OCI-LY1 (cell line): ENCODE results near the gene HOXC11.

Experiments used
- H2AFZ ChIP-seq: fragments of 200-600 bp; sonication (generic), shearing (Covaris generic); 2 replicates; pipeline ENCODE4 v1.6.0; 2014; ENCODE audit warnings: antibody characterized with exemption, mild to moderate bottlenecking, low read length
- H3F3A ChIP-seq: fragments of 200-600 bp; sonication (generic), shearing (Covaris generic); 2 replicates; pipeline ENCODE4 v1.6.0; 2014; ENCODE audit warnings: mild to moderate bottlenecking, antibody characterized with exemption, low read length, moderate library complexity; ENCODE audit not compliant: insufficient read depth
- H3K27ac ChIP-seq: fragments of 200-600 bp; sonication (generic); 2 replicates; pipeline ENCODE4 v1.5.1; 2014; ENCODE audit warnings: low read length, mixed run types, mild to moderate bottlenecking, low read depth; ENCODE audit not compliant: poor library complexity, severe bottlenecking
- H3K27me3 ChIP-seq: fragments of 200-600 bp; sonication (generic); 2 replicates; pipeline ENCODE4 v1.6.0; 2014; ENCODE audit warnings: antibody characterized with exemption, mild to moderate bottlenecking, low read length, moderate library complexity; ENCODE audit not compliant: insufficient read depth
- H3K36me3 ChIP-seq: fragments of 200-600 bp; sonication (generic); 2 replicates; pipeline ENCODE4 v1.6.1; 2014; ENCODE audit warnings: mild to moderate bottlenecking, antibody characterized with exemption, low read length, moderate library complexity, mixed read lengths; ENCODE audit not compliant: insufficient read depth
- H3K4me1 ChIP-seq: fragments of 200-600 bp; sonication (generic); 2 replicates; pipeline ENCODE4 v1.5.1; 2014; ENCODE audit warnings: mild to moderate bottlenecking, low read length, moderate library complexity; ENCODE audit not compliant: insufficient read depth, severe bottlenecking
- H3K4me2 ChIP-seq: fragments of 200-600 bp; sonication (generic), shearing (Covaris generic); 2 replicates; pipeline ENCODE4 v1.6.1; 2014; ENCODE audit warnings: low read length
- H3K4me3 ChIP-seq: fragments of 200-600 bp; sonication (generic); 2 replicates; pipeline ENCODE4 v1.5.1; 2014; ENCODE audit warnings: low read length, low read depth, mild to moderate bottlenecking, mixed read lengths; ENCODE audit not compliant: poor library complexity, severe bottlenecking
- H3K79me2 ChIP-seq: fragments of 200-600 bp; shearing (Covaris generic); 2 replicates; pipeline ENCODE4 v1.6.1; 2016; ENCODE audit warnings: mixed run types, low read length, mixed read lengths; ENCODE audit not compliant: insufficient read depth
- H3K9ac ChIP-seq: fragments of 200-600 bp; sonication (generic), shearing (Covaris generic); 2 replicates; pipeline ENCODE4 v1.6.1; 2014; ENCODE audit warnings: mild to moderate bottlenecking, low read length, mixed read lengths
- H3K9me2 ChIP-seq: fragments of 200-600 bp; sonication (generic), shearing (Covaris generic); 2 replicates; pipeline ENCODE4 v1.6.1; 2014; ENCODE audit warnings: low read depth, mild to moderate bottlenecking, low read length, mixed read lengths
- H3K9me3 ChIP-seq: fragments of 200-600 bp; shearing (Covaris generic); 2 replicates; pipeline ENCODE4 v1.6.1; 2014; ENCODE audit warnings: low read length, mixed read lengths
- H4K20me1 ChIP-seq: fragments of 200-600 bp; sonication (generic), shearing (Covaris generic); 2 replicates; pipeline ENCODE4 v1.6.0; 2016; ENCODE audit warnings: mild to moderate bottlenecking, low read length; ENCODE audit not compliant: insufficient read depth
- EZH2 ChIP-seq: fragments of 200-600 bp; sonication (generic), shearing (Covaris generic); IDR thresholded peaks from 2 replicates; pipeline ENCODE4 v1.8.0; 2017; ENCODE audit warnings: borderline replicate concordance, mixed run types, mild to moderate bottlenecking, antibody characterized with exemption, low read length, moderate library complexity, mixed read lengths
- TF ChIP-seq, protein P1 (sequence below): fragments of 200-600 bp; sonication (generic), shearing (Covaris generic); IDR thresholded peaks from 2 replicates; pipeline ENCODE4 v1.5.1; 2017; ENCODE audit warnings: mild to moderate bottlenecking, antibody characterized with exemption, low read length, moderate library complexity, mixed read lengths

HOXC11 gene

DNA sequence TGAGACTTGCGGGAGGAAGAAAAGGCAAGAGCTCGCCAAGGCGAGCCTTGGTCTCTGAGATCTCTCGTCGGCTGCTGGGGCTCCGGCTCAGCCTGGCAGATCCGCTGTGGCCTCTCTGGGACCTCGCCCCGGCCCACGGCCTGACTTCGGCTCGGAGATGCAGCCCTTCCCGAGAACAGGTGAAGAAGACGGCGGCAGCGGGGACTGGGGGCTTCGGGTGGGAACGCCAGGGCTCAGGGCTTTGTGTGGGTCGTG, 21.0 kb downstream of the HOXC11 start:
- no peak overlapping the region for H3K4me3 ChIP-seq
- no peaks in the 10 kb centered on the region for H3K36me3 ChIP-seq
- no peaks in the 10 kb centered on the region for H4K20me1 ChIP-seq
- no peak overlapping the region for H2AFZ ChIP-seq
- H3K79me2 ChIP-seq = no peaks in the 10 kb centered on the region
- TF ChIP-seq EZH2 = no peak
- TF ChIP-seq, protein P1, sequence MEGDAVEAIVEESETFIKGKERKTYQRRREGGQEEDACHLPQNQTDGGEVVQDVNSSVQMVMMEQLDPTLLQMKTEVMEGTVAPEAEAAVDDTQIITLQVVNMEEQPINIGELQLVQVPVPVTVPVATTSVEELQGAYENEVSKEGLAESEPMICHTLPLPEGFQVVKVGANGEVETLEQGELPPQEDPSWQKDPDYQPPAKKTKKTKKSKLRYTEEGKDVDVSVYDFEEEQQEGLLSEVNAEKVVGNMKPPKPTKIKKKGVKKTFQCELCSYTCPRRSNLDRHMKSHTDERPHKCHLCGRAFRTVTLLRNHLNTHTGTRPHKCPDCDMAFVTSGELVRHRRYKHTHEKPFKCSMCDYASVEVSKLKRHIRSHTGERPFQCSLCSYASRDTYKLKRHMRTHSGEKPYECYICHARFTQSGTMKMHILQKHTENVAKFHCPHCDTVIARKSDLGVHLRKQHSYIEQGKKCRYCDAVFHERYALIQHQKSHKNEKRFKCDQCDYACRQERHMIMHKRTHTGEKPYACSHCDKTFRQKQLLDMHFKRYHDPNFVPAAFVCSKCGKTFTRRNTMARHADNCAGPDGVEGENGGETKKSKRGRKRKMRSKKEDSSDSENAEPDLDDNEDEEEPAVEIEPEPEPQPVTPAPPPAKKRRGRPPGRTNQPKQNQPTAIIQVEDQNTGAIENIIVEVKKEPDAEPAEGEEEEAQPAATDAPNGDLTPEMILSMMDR = no peak
- no peak overlapping the region for H3K27ac ChIP-seq
- H3K4me2 ChIP-seq = no peak overlapping the region
- H3K4me1 ChIP-seq = peaks cover 4% of the 10 kb centered on the region
- H3K9me3 ChIP-seq = no peaks in the 10 kb centered on the region
- peaks cover 16% of the 10 kb centered on the region for H3K27me3 ChIP-seq
- no peaks in the 10 kb centered on the region for H3K9me2 ChIP-seq
- no peaks in the 10 kb centered on the region for H3F3A ChIP-seq
- H3K9ac ChIP-seq = no peak overlapping the region

DNA sequence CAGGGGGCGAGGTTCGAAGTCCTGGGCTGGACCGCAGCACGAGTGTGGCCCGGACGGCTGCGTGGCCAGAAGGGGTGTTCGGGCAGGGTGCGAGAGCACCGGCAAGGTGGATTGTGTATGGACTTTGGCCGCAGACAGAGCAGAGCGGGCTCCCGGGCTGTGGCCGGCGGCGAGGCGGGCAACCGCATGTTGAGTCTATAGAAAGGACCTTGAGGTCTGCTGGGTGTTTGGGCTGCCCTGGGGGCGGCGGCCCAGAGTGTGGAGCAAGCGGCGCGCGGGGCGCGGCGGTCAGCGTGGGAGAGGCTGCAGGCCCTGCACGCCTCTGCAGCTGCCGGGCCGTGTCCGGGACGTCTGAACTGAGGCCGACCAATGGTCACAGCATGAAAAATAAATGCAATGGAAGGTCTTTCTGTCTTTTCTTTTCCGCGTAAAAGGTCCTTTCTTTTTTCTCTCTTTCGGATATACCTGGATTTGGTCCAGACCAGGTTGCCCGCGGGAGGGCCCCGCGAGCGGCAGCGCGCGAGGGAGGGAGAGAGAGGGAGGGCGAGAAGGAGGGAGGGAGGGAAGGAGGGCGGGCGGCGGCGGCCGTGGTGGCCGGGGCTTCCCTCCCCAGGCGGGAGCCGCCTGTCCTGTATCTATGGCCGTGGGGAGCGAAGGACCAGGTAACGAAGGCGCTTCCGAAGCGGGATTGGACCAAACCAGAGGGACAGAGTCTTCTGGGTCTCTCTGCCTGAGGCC, 21.5 kb downstream of the HOXC11 start:
- Histone ChIP-seq H3K9ac (no peak overlapping the region), H4K20me1 (no peaks in the 10 kb centered on the region), H3K9me2 (no peaks in the 10 kb centered on the region), H3K4me3 (no peak overlapping the region), H3K4me2 (no peak overlapping the region), H3K27me3 (peaks cover 16% of the 10 kb centered on the region), H3K79me2 (no peaks in the 10 kb centered on the region), H3K36me3 (no peaks in the 10 kb centered on the region), H3K9me3 (no peaks in the 10 kb centered on the region), H3K4me1 (peaks cover 1% of the 10 kb centered on the region), H3F3A (no peaks in the 10 kb centered on the region), H2AFZ (no peak overlapping the region), H3K27ac (no peak overlapping the region)
- TF ChIP-seq, protein P1 = no peak
- no peak for TF ChIP-seq EZH2

DNA sequence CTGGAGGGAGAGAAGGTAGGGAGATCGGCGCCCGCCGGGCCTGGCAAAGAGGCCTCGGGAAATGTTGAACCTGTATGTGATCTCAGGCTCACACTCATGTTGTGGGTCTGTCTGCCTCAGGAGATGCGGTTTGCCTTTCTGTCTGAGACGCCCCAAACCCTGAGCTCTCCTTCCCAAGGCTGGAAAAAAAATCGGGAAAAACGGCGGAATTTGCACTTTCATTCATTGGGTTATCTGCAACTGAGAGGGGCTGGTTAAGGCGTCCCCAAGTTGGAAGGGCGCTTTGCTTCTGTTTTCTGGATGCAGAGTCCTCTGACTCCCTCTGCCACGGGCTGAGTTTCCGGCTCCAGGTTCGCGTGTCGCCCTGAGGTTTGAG, 22.1 kb downstream of the HOXC11 start:
- Histone ChIP-seq H3K79me2 (no peaks in the 10 kb centered on the region), H3K4me1 (no peaks in the 10 kb centered on the region), H3F3A (no peaks in the 10 kb centered on the region), H3K9me2 (no peaks in the 10 kb centered on the region), H3K9ac (no peak overlapping the region), H4K20me1 (no peaks in the 10 kb centered on the region), H2AFZ (no peak overlapping the region), H3K4me3 (no peak overlapping the region), H3K9me3 (no peaks in the 10 kb centered on the region), H3K4me2 (no peak overlapping the region), H3K36me3 (no peaks in the 10 kb centered on the region), H3K27ac (no peak overlapping the region), H3K27me3 (peaks cover 16% of the 10 kb centered on the region)
- TF ChIP-seq, protein P1 = no peak
- no peak for TF ChIP-seq EZH2
